Measurements from ENCODE around the gene CACYBP. TPM values are rescaled to one million over a fixed set of nuclear protein-coding genes. Genes with fewer than 3 reads are reported as not detected.

CACYBP gene
- total and polyA plus RNA-seq, 12 donors, result 20.2 to 106 (median 53.1) TPM

- Histone ChIP-seq H3K4me3 (peak overlapping the region in 9 of 10 donors; percentile 24 to 62 (median 50)), H3K27me3 (no peaks in the 10 kb centered on the region), H3K9me3 (no peaks in the 10 kb centered on the region), H3K36me3 (peaks cover 0 to 18% (median 0%) of the 10 kb centered on the region in 9 donors), H3K4me1 (peaks cover 0 to 19% (median 3%) of the 10 kb centered on the region in 9 donors), H3K27ac (peak overlapping the region; percentile 26 to 90 (median 76))
- DNase-seq, result peak in 1 of 2 donors; percentile 27
- TF ChIP-seq CTCF (IDR thresholded peaks at IDR 0.05), result no peak
- intact Hi-C loops (cut with DNase I), result loop anchor here in 2 of 10 donors (5.0 kb wide), 2 partner anchors 218 to 223 kb away; no protein-coding TSS in a partner anchor
- ATAC-seq, result peak; percentile 47 to 93 (median 86)
- 38 to 40% methylated on average over 6 of the region's 6 CpGs for WGBS, 2 donors
Measured at GRCh38 chr1:174990382-174990999, 9.3 kb upstream of the CACYBP start.

GRCh38 chr1:174991473-174991872, 8.3 kb upstream of the CACYBP start:
- H3K36me3 ChIP-seq, result peaks cover 0 to 18% (median 0%) of the 10 kb centered on the region in 9 donors
- no peak for DNase-seq
- H3K27me3 ChIP-seq, result no peaks in the 10 kb centered on the region
- intact Hi-C loops (cut with DNase I), result loop anchor here in 2 of 10 donors (5.0 kb wide), 2 partner anchors 219 to 224 kb away; no protein-coding TSS in a partner anchor
- peaks cover 0 to 23% (median 4%) of the 10 kb centered on the region in 9 donors for H3K4me1 ChIP-seq
- no peak overlapping the region for H3K27ac ChIP-seq
- TF ChIP-seq CTCF (IDR thresholded peaks at IDR 0.05), result no peak
- no peak for ATAC-seq
- H3K4me3 ChIP-seq, result no peak overlapping the region
- WGBS, 2 donors, result 92 to 100% methylated on average over 1 of the region's 1 CpG
- H3K9me3 ChIP-seq, result no peaks in the 10 kb centered on the region

- TF ChIP-seq CTCF (IDR thresholded peaks at IDR 0.05), result no peak
- Histone ChIP-seq H3K9me3 (no peaks in the 10 kb centered on the region), H3K36me3 (peaks cover 0 to 12% (median 0%) of the 10 kb centered on the region in 9 donors), H3K4me3 (no peak overlapping the region), H3K4me1 (peaks cover 0 to 34% (median 6%) of the 10 kb centered on the region in 9 donors), H3K27me3 (no peaks in the 10 kb centered on the region), H3K27ac (no peak overlapping the region)
- intact Hi-C loops (cut with DNase I), result loop anchor here in 2 of 10 donors (5.0 kb wide), 2 partner anchors 223 to 973 kb away; partner anchors contain the start of gene RC3H1 (in 1 of the 2)
- DNase-seq, result no peak
- no peak for ATAC-seq
- 88 to 93% methylated on average over 3 of the region's 3 CpGs for WGBS, 2 donors
Measured at GRCh38 chr1:174995121-174995520, 4.6 kb upstream of the CACYBP start.

- H3K36me3 ChIP-seq, result peaks cover 0 to 12% (median 0%) of the 10 kb centered on the region in 9 donors
- no peak overlapping the region for H3K4me3 ChIP-seq
- no peaks in the 10 kb centered on the region for H3K27me3 ChIP-seq
- H3K27ac ChIP-seq, result no peak overlapping the region
- WGBS, 2 donors, result 100% methylated on average over 1 of the region's 1 CpG
- no peak for TF ChIP-seq CTCF (IDR thresholded peaks at IDR 0.05)
- DNase-seq, result no peak
- H3K9me3 ChIP-seq, result no peaks in the 10 kb centered on the region
- intact Hi-C loops (cut with DNase I), result loop anchor here in 2 of 10 donors (5.0 kb wide), 2 partner anchors 224 to 974 kb away; partner anchors contain the start of gene RC3H1 (in 1 of the 2)
- H3K4me1 ChIP-seq, result peaks cover 0 to 33% (median 10%) of the 10 kb centered on the region in 9 donors
- no peak for ATAC-seq
Measured at GRCh38 chr1:174995916-174996315, 3.8 kb upstream of the CACYBP start.

All from heart right ventricle (tissue), 16 donors.